ENCODE results near the gene VDR.
A peak's percentile ranks its signal among the peaks of the same experiment; 100 is the strongest.

The VDR gene

GRCh38 chr12:47896022-47896421, 8.8 kb downstream of the VDR start:
- DNase-seq (ENCODE audit: low read depth): no peak
- TF ChIP-seq CTCF (IDR thresholded peaks at IDR 0.05; ENCODE audit: insufficient read depth, low read depth, low read length, missing control alignments): no peak

GRCh38 chr12:47894652-47895051, 10.1 kb downstream of the VDR start:
- DNase-seq (ENCODE audit: low read depth): no peak
- no peak for TF ChIP-seq CTCF (IDR thresholded peaks at IDR 0.05; ENCODE audit: insufficient read depth, low read depth, low read length, missing control alignments)
- H3K4me3 ChIP-seq (ENCODE audit: low read depth, low read length): no peak overlapping the region

More at GRCh38 chr12:47896022-47896421, 8.8 kb downstream of the VDR start:
- H3K4me3 ChIP-seq (ENCODE audit: low read depth, low read length): no peak overlapping the region

- H3K4me3 ChIP-seq (ENCODE audit: low read depth, low read length): no peak overlapping the region
- DNase-seq (ENCODE audit: low read depth): peak; percentile 47
- TF ChIP-seq CTCF (IDR thresholded peaks at IDR 0.05; ENCODE audit: insufficient read depth, low read depth, low read length, missing control alignments): no peak
These were observed 10.7 kb downstream of the VDR start for GRCh38 chr12:47894068-47894467.

- TF ChIP-seq CTCF (IDR thresholded peaks at IDR 0.05; ENCODE audit: insufficient read depth, low read depth, low read length, missing control alignments): no peak
- DNase-seq (ENCODE audit: low read depth): no peak
- H3K4me3 ChIP-seq (ENCODE audit: low read depth, low read length): no peak overlapping the region
These were observed 12.0 kb downstream of the VDR start for GRCh38 chr12:47892819-47893218.

GRCh38 chr12:47891356-47891755, 13.4 kb downstream of the VDR start:
- no peak for TF ChIP-seq CTCF (IDR thresholded peaks at IDR 0.05; ENCODE audit: insufficient read depth, low read depth, low read length, missing control alignments)
- H3K4me3 ChIP-seq (ENCODE audit: low read depth, low read length): no peak overlapping the region
- DNase-seq (ENCODE audit: low read depth): no peak

GRCh38 chr12:47889040-47889439, 15.8 kb downstream of the VDR start:
- no peak overlapping the region for H3K4me3 ChIP-seq (ENCODE audit: low read depth, low read length)
- peak; percentile 60 for DNase-seq (ENCODE audit: low read depth)

More at GRCh38 chr12:47889040-47889439, 15.8 kb downstream of the VDR start:
- TF ChIP-seq CTCF (IDR thresholded peaks at IDR 0.05; ENCODE audit: insufficient read depth, low read depth, low read length, missing control alignments): no peak

All from GM12865 (cell line).